Measurements from ENCODE around the gene MOB3B.

Gene MOB3B

DNA sequence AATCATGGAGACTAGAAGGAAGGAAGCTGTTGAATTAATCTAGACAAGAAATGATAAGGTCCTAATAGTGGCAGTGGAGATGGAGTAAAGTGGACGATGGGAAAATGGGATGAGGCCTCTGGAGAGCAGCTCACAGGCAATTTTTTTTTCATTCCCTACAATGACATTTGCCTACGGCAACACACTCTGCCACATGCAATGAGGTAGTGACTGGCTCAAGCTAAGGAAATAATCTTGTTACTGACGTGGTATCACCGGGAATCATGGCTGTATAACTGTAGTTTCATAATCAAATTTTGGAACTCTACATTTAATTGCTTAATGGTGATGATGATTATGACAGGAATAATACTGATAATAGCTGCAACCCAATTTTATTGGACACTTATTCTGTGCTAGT lies 12.1 kb upstream of the MOB3B start:
- DNase-seq (ENCODE audit: low read depth, low spot score): no peak

DNA sequence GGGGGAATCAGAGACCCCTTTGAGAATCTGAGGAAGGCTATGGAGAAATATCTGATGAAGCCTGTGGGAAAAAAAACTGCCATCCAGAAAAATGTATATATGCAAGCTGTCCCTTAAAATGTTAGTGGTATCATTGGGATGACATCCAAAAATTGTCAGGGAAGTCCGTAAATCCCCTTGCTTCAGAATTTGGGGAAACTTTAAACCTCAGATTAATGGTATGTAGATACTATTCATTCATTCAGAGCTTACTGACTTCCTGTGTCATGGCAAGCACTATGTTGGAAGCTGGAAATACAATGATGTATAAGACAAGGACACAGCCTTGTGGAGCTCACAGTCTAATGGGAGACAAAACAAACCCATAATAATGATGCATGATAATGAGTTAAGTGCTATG lies 10.9 kb upstream of the MOB3B start:
- DNase-seq (ENCODE audit: low read depth, low spot score): no peak

DNA sequence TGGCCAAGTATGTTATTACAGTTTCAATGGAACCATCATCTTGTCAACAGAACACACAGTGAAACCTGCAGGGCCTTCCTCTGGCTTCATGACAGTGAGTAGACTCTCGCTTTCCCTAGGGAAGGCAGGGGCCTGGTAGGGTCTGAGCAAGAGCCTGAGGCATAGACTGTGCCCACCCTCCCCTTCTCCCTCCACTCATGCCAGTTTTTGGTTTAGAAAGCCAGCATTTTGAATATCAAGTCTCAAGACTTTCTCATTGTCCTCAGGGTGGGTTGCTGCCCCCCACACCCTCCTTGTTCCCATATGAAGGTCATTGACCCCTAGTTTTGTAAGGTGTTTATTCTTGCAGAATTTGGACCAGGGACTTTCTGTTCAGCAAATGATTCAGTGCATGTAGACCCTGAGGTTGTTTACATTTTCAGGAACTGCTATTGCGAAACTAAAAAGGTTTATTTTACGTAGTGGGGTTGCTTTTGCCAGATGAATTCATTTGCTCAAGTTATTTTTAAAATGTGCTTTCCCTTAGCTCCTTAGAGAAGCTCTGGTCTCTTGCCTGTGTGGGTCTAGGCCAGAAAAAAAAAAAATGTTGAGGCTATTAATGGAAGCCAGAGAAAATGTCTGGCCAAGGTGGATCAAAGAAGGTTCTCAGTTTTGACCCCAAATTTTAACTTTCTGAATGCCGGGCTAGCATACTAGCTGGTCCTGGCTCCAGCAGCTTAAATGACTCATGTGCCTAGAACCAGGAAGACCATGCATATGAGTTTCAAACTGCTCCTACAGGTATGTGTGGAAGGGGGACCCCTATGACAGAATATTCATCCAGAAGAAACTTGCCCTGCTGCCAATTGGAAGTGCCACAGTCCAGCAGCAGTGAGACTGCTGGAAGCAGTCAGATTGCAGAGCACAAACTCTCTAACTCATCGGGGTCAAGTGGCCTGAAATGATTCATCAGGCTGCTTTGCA lies 10.1 kb upstream of the MOB3B start:
- DNase-seq (ENCODE audit: low read depth, low spot score): no peak

DNA sequence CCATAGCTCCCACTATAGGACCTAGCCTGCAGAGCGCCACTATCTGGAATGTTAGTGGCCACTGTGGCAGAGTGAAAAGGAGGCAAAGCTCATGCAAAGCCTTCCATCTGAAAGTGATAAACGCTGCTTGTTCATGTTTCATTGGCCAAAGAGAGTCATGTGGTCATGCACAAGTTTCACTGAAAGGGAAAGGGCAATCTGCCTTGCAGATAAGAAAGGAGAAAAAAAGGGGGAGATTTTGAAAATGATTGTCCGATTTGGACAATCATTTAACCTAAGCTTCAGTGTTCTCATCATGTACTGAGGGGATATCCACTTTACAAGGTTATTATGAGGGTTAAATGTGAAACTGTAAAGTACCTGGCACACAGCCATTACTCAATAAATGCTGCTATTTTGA lies 9.0 kb upstream of the MOB3B start:
- no peak for DNase-seq (ENCODE audit: low read depth, low spot score)

DNA sequence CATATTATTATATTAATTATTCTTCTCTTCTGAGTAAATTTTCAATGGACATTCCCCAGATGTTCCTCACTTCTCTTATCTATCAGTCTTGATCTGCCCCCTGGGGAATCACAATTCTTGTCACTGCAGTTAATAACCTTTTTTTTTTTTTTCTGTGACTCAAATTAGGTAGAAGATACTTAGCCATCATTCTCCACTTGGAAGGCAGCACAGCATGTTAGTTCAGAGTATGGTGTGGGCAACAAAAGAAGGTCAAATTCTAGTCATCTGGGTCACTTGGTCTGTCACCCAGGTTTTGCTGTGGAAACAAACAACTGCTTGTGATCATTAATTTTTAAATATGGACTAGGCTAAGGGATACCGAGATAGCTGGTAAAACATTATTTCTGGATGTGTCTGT lies 8.1 kb upstream of the MOB3B start:
- no peak for DNase-seq (ENCODE audit: low read depth, low spot score)

DNA sequence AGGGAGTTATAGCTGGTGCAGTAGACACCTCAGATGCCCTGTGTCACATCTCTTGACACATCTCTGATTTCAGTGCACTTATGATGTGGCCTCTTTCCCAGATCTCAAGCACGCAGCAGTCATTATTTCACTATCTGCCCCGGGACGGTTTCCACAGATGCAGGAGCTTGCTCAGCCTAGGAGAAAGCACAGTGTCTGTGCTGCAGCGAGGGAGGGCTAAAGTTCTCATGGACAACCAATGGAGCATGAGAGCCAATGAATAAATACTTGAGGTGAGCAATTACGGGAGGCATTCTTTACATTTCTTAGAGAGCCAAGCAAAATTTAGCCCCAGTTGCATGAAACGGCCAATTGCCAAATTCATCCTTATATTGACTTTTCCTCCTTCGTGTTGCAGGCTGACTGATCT lies 7.4 kb upstream of the MOB3B start:
- no peak for DNase-seq (ENCODE audit: low read depth, low spot score)

DNA sequence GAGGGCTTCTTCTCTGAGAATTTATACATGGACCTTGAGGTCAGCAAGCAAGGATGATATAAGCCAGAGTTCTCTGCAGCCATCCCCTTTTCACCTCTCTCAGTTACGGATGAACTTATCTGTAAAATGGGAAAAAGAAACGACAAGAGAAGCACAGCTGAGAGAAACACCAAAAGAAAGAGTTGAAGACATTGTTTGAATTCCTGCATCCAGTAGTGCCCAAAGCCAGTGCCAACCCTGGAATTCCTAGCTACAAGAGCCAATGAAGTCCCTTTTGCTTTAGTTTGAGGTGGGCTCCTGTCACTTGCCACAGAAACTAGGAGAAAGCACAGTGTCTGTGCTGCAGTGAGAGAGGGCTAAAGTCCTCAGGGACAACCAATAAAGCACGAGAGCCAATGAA lies 6.6 kb upstream of the MOB3B start:
- no peak for DNase-seq (ENCODE audit: low read depth, low spot score)

DNA sequence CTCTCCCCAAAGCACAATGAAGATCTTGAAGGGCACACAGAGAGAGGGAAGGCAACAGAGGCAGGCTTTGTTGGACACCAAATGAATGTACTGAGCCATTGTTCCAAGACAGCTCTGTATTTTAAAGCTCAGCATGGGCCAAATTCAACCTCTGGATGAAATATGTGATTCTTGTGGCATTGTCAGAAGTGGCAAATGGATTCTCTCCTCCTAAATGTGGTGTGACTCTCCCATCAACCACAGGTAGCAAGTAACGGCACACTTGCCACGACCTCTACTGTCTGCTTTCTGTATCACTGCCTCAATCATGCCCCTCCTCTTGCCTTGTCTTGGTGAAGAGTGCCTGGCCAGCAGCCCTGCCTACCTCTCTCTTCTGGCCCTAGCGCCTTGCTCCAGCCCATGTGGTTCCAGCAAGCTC lies 6.1 kb upstream of the MOB3B start:
- DNase-seq (ENCODE audit: low read depth, low spot score): no peak

DNA sequence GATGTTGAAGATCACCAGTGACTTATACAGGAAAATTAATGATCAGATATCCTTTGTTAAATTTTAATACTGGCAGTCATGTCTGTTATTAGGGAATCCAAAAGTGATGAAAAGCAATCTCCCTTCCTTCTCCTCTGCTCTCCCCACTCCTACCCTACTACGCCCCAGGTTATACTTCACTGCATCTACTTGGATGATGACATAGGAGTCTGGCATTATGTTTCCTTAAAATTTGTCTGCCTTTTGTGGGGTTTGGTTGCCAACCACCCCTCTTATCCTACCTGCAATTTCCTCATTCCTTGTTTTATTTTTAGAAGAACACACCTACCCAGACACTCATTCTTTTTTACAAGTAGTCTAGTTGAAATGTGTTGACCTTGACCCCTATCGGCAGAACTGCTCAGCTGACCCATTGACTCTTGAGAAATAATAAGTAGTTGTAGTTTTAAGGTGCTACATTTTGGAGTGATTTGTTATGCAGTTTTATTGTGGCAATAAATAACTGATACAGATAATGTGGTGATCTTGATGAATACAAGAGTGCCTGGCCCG lies 5.1 kb upstream of the MOB3B start:
- no peak for DNase-seq (ENCODE audit: low read depth, low spot score)

DNA sequence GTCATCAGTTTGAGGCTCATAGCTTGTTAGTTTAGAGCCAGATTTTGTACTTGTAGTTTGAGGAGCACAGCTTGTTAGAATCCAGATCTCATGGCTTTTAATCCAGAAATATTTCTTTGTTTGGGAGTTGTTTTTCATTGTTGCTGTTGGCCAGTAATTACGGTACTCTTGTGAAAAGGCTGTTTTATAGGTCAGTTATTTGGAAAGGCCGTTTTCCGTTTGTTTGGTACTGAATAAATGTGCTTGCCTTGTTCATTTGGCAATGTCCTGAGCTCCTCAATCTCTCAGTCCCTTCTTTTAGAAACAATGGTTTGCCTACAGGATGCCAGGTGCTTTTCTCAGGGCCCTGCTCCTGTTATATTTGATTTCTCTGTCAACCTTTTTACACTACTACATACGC lies 4.5 kb upstream of the MOB3B start:
- DNase-seq (ENCODE audit: low read depth, low spot score): no peak

DNA sequence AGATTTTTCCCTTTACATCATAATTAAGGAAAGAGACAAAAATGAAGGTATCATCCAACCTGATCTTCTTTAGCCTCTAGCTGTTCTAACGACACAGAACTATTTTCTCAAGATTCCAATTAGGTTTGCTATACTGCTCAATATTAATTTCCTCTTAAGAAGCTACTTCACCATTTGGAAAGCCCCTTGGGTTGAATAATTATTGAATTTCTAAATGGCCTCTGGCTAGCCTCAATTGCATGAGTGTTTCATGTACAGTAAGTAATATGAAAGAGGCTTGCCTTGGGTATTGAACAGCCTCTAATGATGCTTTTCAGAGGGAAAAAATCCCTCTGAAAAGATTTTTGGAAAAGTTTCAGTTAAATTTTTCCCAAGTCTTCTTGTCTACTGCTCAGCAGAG lies 3.7 kb upstream of the MOB3B start:
- no peak for DNase-seq (ENCODE audit: low read depth, low spot score)

DNA sequence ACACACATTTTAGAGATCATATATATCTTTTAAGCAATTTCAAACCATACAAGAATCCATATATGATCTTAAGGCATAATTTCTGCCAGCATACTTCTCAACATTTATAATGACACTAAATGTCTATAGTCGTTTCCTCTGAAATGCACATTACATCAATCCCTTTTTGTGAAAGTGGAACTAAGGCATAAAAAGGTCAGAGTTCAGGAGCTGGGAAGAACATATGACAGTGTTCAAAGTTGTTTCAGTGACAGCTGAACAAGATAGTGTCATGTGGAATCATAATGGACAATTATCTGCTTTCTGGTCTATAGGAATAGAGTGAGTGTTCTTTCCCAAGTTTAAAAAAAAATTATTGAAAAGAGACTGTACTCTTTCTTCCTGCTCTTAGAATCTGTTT lies 2.4 kb upstream of the MOB3B start:
- DNase-seq (ENCODE audit: low read depth, low spot score): no peak

DNA sequence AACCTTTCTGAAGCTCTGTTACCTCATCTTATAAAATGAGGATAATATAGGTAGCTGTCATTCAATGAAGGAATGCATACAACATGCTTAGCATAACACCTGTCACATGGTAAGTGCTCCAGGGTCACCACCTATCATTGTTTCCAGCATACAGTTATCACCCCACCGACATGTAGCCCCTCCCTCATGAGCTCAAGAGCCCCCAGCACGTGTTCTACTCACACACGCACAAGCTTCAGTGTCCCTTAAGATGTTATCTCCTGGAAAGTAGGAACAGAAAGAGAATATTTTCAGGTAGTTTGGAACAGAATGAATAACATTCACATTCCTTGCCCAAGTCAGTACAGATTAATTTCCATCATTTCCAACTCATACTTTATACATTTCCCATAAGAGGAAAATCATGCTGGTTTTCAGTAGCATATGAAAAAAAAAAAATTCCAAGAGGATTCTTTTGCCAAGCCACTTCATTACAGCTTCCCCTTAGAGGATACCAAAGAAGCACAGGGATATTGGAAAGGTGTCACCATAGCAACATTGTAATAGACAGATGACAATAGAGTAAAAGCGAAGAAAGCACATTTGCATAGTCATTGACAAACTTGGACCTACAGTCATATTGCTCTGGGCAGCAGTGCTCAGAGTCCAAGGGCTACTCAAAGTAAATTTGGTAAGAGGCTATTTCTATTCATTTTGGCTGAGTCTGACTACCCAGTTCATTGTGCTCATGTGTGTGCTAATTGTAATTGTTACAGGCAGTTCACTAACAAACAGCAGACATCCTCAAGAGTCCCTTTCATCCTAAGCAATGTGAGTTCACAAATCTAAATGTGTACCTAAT lies 1.5 kb upstream of the MOB3B start:
- DNase-seq (ENCODE audit: low read depth, low spot score): no peak

DNA sequence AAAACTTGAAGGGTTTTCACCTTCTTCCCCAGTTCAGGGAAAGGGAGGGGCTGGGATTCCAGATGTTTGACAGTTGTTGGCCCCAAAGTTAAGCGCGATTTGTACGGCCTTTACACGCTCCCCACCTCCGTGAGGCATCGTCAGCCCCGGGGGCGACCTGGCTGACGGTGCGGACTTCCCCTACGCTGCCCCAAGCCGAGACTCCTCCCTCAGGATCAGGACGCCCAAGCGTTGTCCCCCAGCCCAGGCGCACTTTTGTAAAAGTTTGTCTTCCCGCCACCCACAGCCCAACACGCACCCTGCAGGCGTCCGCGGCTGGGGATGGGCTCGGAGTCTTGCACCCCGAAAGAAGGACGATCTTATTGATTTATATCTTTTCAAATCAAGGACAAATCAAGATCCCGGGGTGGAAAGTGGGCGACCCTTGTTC lies 713 bp downstream of the MOB3B start:
- no peak for DNase-seq (ENCODE audit: low read depth, low spot score)

DNA sequence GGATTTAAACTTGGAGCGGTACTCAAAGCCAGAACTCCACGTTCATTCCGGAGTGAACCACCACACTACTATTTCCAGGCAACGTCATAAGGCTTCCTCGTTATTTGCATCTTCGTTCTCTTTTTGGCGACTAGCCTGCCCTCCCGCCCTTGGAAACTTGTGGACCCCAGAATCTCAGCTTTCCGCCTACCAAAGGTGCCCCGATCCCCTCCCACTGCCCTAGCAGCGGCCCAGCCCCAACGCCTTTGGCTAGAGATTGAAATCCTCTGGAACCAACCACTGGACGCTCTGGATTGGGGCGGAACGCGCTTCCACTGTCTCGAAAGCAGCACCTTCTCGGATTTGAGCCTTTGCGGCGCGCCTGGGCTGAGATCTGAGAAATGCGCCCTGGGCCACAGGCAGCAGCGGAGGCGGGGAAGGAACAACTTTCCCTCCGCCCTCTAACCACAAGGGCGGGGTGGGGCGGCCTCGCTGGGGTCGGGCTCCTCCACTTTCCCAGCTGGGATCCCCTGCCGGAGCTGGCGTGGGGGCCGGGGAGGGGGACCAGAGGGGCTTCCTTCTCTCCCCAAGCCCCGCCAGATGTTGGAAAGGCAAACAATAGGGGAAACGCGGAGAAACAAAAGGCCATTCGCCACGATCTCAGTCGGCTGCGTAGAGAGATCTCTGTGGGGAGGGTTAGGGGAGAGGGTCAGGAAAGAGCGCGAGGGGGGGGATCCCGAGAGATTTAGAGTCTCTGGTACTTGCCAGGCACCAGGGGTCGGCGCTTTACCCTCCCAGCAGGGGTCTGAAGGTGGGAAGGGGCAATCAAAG lies 1.3 kb downstream of the MOB3B start:
- no peak for DNase-seq (ENCODE audit: low read depth, low spot score)

DNA sequence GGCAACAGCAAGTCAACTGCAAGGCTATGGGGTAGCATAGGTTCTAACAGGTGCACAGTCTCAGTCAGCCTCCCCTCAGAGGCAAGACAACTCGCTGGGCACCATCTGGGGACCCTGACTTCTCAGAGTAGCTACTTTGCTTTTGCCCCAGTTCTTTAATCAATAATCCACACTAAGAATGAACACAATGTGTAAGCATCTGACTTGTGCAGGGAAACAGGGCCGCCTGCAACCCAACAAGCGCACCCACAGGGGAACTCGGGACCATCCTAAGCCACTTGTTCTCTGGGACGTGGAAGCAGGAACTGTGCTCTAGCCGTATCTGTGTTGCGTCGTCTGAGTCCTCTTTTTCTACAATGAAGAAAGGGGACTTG lies 1.9 kb downstream of the MOB3B start:
- no peak for DNase-seq (ENCODE audit: low read depth, low spot score)

DNA sequence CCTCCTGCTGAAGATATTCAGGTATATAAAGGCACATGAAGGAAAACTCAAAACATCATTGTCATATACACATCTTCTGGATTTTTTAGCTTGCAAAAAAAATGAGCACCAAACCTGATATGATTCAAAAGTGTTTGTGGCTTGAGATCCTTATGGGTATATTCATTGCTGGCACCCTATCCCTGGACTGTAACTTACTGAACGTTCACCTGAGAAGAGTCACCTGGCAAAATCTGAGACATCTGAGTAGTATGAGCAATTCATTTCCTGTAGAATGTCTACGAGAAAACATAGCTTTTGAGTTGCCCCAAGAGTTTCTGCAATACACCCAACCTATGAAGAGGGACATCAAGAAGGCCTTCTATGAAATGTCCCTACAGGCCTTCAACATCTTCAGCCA lies 5.4 kb downstream of the MOB3B start, which contains the start of gene IFNK:
Gene IFNK (plus strand): TSS at position 55 of the 400 bp plus-strand sequence. CDS start 47 bp downstream, at position 102.
- no peak for DNase-seq (ENCODE audit: low read depth, low spot score)

DNA sequence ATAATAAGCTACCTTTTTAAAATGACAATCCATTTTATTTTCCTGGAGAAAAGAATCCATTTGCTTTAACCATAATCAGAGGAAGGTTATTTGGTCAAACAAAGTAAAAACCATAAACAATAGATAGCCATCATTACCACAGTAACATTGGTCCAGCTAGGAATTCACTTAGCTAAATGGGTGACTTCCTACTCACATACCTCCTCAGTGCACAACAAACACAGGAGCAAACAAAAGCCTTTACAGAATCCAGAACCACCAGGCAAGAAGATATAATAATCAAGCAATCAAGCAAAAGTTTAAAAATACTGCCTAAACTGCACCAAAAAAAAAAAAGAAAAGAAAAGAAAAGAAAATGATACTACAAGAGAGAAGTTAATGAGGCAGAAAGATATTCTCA lies 6.5 kb downstream of the MOB3B start:
- no peak for DNase-seq (ENCODE audit: low read depth, low spot score)

DNA sequence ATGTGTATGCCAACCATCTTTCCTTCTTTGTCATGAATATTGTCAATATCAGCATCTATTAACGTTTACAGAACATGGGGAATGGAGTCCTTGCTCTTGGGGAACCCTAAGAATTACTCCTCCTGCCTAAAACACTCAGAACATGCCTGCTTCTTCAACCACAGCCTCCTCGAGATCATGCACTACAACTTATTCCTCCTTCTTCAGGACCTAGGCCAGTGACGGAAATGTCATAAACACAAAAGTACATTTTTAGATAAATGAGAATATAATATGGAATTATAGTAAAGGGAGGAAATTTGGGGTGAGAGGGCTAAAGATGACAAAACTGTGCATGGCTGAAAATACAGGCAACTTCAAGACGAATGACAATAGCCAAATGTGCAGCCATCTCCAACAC lies 8.6 kb downstream of the MOB3B start:
- no peak for DNase-seq (ENCODE audit: low read depth, low spot score)

DNA sequence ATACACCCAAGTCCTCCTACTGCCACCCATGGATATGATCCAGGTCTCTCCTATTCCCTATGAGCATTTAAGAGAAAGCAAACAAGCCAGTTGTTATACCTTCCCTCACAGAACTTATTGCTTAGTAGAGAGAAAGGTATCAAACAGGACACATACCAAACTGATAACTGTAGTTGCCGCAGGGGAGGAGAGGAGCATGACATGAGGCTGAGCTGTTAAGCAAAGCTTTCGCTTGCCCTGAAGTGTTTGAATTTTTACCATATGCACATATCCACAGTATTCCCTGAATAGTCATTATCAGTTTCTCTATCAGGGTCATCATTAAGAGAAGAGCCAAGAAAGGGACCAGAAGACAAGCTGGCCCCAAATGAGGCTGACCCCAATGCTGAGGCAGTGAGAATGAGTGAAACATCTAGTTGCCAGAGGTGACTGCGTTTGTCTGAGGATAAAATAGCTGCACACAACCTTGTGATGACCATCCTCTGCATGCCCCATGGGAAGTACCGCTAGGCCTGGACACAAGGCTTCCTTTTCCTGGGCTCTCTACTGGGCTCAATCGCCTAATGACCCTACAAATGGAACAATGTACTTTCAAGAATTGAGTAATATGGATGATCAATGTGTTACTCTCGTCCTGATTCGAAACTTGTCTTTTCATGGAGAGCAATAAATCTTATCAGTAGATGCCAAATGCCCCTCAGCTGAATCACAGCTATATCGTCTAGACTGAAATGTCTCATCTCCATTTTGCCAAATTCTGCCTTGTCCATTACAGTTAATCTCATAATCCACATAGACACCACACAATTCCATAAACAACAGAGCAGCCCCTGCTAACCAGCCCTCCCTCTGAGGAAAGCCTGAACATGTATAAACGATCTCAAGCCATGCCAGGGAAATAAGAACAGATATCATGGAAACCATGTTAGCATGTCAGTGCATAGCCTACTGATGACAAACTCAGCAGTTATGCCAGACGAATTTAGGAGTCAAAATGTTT lies 9.8 kb downstream of the MOB3B start:
- DNase-seq (ENCODE audit: low read depth, low spot score): no peak

Data from activated naive CD8-positive, alpha-beta T cell treated with anti-CD3 and anti-CD28 coated beads, Interleukin-2, amount 50 U/mL, for 16 hours (primary cell).